Measurements from ENCODE around the gene OR11H6. TPM values are rescaled to one million over a fixed set of nuclear protein-coding genes. Genes with fewer than 3 reads are reported as not detected.
"Not testable (repeated sequence)": the region's sequence is repeated elsewhere in the genome, so short reads cannot be mapped to it uniquely, and the experiment has no call there.

OR11H6 gene
- total RNA-seq, 4 donors from 2014 or later: not detected

DNA sequence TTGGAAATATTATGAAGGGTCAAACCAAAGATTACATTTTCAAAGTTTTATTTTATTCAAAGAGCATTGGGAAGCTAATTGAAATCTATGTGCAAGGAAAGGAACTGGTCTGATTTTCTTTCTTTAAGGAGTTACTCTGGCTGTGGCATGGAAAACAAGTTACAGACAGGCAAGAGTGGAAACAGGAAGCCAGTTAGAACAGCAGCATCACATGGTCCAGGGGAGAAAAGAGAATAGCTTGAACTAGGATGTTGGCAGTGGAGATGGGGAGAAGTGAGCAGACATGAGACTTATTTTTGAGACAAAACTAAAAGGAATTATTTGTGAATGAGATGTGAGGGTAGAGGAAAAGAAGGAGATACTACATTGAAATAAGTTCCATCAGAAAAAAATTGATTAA lies 29.4 kb upstream of the OR11H6 start:
- H3K27me3 ChIP-seq: no peaks in the 10 kb centered on the region
- H3K4me1 ChIP-seq: no peaks in the 10 kb centered on the region
- TF ChIP-seq POLR2A (IDR thresholded peaks at IDR 0.05): no peak
- TF ChIP-seq, protein P1, sequence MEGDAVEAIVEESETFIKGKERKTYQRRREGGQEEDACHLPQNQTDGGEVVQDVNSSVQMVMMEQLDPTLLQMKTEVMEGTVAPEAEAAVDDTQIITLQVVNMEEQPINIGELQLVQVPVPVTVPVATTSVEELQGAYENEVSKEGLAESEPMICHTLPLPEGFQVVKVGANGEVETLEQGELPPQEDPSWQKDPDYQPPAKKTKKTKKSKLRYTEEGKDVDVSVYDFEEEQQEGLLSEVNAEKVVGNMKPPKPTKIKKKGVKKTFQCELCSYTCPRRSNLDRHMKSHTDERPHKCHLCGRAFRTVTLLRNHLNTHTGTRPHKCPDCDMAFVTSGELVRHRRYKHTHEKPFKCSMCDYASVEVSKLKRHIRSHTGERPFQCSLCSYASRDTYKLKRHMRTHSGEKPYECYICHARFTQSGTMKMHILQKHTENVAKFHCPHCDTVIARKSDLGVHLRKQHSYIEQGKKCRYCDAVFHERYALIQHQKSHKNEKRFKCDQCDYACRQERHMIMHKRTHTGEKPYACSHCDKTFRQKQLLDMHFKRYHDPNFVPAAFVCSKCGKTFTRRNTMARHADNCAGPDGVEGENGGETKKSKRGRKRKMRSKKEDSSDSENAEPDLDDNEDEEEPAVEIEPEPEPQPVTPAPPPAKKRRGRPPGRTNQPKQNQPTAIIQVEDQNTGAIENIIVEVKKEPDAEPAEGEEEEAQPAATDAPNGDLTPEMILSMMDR (IDR thresholded peaks at IDR 0.05): no peak
- TF ChIP-seq EP300 (IDR thresholded peaks at IDR 0.05): no peak
- H3K36me3 ChIP-seq: no peaks in the 10 kb centered on the region
- no peak for DNase-seq (ENCODE audit: low spot score in 2 of 2)
- no peaks in the 10 kb centered on the region for H3K9me3 ChIP-seq
- H3K4me3 ChIP-seq: no peak overlapping the region
- no peak overlapping the region for H3K27ac ChIP-seq

DNA sequence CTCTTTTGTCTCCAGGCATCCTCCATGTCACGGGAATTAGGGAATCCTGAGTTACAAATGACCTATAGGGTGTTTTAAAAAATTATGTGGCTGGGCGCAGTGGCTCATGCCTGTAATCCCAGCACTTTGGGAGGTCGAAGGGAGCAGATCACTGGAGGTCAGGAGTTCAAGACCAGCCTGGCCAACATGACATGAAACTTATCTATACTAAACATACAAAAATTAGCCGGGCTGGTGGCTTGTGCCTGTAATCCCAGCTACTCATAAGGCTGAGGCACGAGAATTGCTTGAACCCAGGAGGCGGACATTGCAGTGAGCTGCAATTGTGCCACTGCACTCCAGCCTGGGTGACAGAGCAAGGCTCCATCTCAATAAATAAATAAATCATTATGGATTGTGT lies 28.3 kb upstream of the OR11H6 start:
- H3K4me1 ChIP-seq; H3K27me3 ChIP-seq; DNase-seq (ENCODE audit: low spot score in 2 of 2); H3K27ac ChIP-seq; H3K4me3 ChIP-seq; H3K36me3 ChIP-seq; H3K9me3 ChIP-seq: not testable (repeated sequence)
- 64 to 65% methylated on average over 6 of the region's 6 CpGs for WGBS, 2 donors

DNA sequence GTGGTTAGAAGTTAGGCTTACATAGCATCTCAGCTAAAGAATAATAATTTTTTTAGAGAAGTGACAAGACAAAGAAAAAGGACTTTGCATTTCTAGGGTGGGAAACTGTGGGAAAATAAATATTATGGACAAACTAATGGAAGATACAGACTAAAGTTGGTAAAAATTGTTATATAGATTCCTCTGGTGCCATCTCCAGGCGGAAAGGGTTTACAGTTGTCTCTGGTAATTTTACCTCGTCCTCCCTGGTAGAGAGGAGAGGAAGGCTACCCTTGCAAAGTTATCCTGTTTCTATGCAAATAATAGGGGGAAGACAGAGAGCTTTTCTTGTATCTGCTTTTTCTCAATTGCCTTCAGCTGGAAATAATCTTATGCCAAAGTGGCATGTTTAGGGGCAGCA lies 27.6 kb upstream of the OR11H6 start:
- 26 to 52% methylated on average over 2 of the region's 2 CpGs for WGBS, 2 donors
- no peak for DNase-seq (ENCODE audit: low spot score in 2 of 2)
- H3K36me3 ChIP-seq: no peaks in the 10 kb centered on the region

DNA sequence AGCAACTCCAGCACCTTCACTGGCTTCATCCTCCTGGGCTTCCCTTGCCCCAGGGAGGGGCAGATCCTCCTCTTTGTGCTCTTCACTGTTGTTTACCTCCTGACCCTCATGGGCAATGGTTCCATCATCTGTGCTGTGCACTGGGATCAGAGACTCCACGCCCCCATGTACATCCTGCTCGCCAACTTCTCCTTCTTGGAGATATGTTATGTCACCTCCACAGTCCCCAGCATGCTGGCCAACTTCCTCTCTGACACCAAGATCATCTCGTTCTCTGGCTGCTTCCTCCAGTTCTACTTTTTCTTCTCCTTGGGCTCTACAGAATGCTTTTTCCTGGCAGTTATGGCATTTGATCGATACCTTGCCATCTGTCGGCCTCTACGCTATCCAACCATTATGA lies 26.1 kb upstream of the OR11H6 start:
- 86 to 88% methylated on average over 5 of the region's 6 CpGs for WGBS, 2 donors
- DNase-seq (ENCODE audit: low spot score in 2 of 2): no peak
- Histone ChIP-seq H3K27me3 (no peaks in the 10 kb centered on the region), H3K4me3 (no peak overlapping the region), H3K4me1 (no peaks in the 10 kb centered on the region), H3K9me3 (no peaks in the 10 kb centered on the region), H3K36me3 (no peaks in the 10 kb centered on the region), H3K27ac (no peak overlapping the region)
- TF ChIP-seq, protein P1 (IDR thresholded peaks at IDR 0.05): no peak
- TF ChIP-seq POLR2A (IDR thresholded peaks at IDR 0.05) (no peak), EP300 (IDR thresholded peaks at IDR 0.05) (no peak)

More for the DNA sequence above, 27.6 kb upstream of the OR11H6 start:
- Histone ChIP-seq H3K27ac (no peak overlapping the region), H3K4me3 (no peak overlapping the region), H3K27me3 (no peaks in the 10 kb centered on the region), H3K4me1 (no peaks in the 10 kb centered on the region), H3K9me3 (no peaks in the 10 kb centered on the region)
- TF ChIP-seq, protein P1 (IDR thresholded peaks at IDR 0.05): no peak
- TF ChIP-seq EP300 (IDR thresholded peaks at IDR 0.05) (no peak), POLR2A (IDR thresholded peaks at IDR 0.05) (no peak)

DNA sequence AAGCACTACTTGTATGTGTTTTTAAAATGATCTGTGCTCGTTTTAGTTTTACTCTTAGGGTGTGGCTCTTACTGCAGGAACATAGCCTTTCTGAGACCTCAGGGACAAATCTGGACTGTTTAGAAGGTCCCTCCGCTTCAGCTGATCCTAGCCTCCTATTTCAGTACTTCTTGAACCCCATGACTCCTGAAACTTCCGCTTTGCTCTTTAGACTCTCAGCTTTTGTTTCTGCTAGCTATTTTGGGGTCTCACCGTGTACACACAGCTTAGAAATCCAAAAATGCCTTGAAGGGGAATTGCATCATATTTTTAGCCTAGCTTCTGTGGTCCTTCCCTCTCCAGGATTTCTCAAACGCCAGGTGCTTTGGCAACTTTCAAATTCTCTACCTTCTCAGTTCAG lies 24.5 kb upstream of the OR11H6 start:
- Histone ChIP-seq H3K9me3 (no peaks in the 10 kb centered on the region), H3K4me1 (no peaks in the 10 kb centered on the region), H3K36me3 (no peaks in the 10 kb centered on the region), H3K27ac (no peak overlapping the region), H3K27me3 (no peaks in the 10 kb centered on the region), H3K4me3 (no peak overlapping the region)
- TF ChIP-seq, protein P1 (IDR thresholded peaks at IDR 0.05): no peak
- TF ChIP-seq POLR2A (IDR thresholded peaks at IDR 0.05): no peak
- TF ChIP-seq EP300 (IDR thresholded peaks at IDR 0.05): no peak
- 60 to 65% methylated on average over 5 of the region's 5 CpGs for WGBS, 2 donors
- no peak for DNase-seq (ENCODE audit: low spot score in 2 of 2)

DNA sequence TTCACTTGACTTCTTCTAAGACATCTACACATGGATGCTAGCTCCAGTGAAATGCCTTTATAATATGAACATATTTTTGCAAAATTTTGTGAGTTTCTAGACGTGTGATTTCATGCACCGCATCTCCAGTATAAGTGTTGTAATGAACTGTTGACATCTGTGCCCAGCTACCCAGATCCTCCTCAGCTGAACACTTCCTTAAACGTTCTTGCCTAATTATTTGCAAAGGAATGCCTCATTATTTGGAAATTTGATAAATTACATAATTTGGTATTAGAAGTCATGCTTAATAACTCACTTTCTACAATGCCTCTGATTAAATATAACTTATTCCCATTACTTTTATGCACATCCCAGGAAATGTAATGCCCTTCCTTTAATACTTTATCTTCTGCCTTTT lies 18.8 kb upstream of the OR11H6 start:
- TF ChIP-seq POLR2A (IDR thresholded peaks at IDR 0.05) (no peak), EP300 (IDR thresholded peaks at IDR 0.05) (no peak)
- TF ChIP-seq, protein P1 (IDR thresholded peaks at IDR 0.05): no peak
- no peak for DNase-seq (ENCODE audit: low spot score in 2 of 2)
- H3K4me1 ChIP-seq: no peaks in the 10 kb centered on the region
- no peaks in the 10 kb centered on the region for H3K27me3 ChIP-seq
- no peak overlapping the region for H3K27ac ChIP-seq
- no peak overlapping the region for H3K4me3 ChIP-seq
- WGBS, 2 donors: 59 to 60% methylated on average over 3 of the region's 3 CpGs
- H3K36me3 ChIP-seq: no peaks in the 10 kb centered on the region
- no peaks in the 10 kb centered on the region for H3K9me3 ChIP-seq

Data from tibial nerve (tissue), 4 donors.